ENCODE data around the gene TUNAR.

The TUNAR gene

DNA sequence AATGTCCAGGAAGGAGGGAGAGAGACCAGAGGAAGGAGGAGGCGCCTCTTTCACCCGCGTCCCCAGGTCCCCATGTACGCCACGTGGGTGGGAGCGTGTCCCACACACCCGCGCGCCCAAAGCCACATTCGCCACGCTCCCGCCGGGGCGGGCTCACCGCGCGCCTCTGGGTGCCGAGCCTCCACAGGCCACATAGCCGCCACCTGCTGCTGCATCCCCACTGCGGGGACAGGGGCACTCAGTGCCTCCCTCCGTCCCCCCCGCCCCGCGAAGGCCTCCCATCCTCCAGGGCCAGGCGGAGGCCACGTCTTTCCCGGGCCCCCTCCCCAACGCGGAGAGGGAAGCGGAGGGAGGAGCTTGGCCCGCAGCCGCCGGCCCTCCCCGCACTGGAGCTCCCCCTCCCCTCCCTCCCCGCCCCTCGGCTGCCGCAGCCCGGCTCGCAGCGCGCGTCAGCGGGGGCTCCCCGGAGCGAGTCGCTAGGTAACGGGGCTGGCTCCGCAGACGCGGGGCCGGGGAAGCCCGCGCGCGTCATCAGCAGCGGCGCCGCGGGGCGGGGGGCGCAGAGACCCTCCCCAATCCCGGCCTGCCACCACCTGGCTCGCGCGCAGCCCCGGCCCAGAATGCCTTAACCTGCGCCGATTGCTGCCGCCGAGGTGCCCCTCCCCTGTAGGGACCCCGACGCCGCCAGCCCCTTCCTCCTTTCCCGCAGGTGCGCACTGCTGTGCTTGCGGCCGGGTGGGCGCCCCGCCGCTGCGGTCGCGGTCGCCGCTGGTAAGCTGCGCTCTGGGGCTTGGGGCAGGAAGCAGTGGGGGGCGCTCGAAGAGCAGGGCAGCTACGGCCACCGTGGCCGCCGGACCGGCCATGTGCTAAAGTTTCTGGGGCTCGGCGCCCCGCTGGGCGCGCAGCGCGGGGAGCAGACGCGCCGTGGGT, 536 bp upstream of the TUNAR start:
- no peak for DNase-seq

DNA sequence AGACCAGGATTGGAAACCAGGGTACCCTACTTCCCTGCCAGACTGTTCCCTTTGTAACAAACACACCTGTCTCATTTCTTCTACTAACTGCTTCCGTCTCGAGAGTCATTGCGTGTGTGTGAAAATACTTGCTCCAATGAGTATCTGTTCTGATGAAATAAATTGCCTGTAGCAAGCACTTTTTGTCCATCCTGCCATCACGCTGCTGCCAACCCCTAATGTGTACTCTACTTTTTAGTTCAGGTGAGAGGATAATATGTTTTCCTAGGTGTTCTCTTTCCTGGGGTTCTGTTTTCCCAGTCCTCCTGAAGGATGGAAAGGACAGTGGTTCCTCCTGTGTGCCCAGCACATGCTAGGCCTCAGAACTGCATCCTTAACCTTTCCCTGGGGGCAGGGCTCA, 1.0 kb downstream of the TUNAR start:
- no peak for DNase-seq

DNA sequence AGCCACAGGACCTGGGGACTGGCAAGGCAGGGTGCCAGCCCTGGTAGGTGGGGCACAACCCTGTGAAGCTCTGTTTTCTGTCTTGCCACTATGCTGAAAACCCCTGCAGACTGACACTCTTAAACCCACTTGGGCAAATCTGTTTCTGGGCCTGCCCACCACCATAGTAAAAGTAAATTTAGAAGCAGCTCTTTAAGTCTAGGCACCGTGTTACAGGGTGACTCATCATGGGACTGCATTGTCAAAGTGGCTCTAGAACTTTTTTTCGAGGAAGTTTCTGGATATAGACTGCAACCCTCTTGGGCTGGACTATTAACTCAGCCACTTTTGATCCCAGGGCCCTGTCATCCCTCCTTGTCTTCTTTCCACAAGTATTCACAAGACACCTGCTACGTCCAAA, 7.7 kb downstream of the TUNAR start:
- no peak for DNase-seq

DNA sequence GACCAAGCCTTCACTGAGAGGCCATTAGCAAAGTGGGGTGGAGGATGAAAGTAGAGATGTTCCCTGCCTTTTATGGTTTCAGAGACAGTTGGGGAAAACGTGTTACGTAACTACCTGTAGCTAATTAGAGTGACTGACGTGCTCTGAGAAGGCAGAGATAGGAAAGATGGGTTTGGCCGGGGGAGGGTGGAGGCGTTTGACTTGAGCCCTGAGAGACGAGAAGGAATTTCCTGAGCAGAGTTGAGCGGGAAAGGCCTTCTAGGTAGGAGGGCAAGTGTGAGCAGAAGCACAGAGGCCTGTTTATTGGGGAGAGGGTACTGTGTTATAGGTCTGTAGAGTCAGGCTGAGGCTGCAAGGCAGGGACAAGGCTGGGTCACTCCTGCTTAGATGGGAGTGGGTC, 8.6 kb downstream of the TUNAR start:
- no peak for DNase-seq

DNA sequence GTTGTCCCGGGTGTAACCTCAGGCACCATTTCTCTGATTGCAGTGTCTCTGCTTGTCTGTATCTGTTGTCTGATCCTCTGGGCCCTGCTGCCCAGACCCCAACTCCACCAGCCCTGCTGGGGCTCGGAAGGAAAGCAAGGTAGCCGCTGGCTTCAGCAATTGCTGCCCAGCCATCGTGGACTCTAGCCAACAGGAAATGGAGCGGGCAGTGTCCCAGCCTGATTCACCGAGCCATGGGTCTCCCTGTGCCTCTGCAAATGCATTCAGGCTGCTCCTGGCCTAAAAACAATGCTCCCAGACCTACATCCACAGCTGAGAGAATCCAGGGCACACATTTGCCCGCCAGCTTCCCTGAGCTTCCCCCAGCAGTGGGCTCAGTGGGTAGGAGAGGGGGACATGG, 9.2 kb downstream of the TUNAR start:
- DNase-seq = no peak

DNA sequence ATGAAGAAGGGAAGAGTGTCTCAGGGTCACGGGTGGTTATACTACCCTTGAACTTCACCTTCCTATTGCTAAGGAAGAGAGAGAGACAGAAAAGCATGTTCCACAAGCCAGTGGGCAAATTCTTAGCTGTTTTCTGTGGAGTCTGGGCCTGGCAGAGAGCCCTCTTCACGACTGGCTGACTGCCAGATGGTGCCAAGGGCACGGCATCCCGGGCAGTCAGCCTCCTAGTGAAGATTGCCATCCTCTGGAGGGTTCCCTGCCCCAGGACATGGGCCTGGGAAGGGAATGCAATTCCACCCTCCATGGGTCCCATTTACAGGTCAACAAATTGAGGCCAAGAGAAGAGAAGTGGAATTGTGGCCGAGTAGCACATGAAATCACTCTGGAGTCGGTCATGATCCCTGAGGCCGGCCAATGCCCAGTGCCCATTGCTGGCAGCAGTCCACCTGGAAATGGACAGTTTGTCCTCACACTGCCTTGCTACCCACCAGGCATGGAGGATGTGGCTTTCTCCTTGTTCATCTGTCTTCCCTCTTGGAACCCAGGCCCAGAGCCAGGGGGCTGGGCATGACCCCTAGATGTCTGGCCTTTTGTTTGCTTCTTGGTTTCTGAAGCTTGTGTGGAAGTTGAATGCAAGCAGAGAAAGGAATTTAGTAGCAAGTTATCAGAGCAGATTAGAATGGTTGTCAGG, 9.9 kb downstream of the TUNAR start:
- no peak for DNase-seq

DNA sequence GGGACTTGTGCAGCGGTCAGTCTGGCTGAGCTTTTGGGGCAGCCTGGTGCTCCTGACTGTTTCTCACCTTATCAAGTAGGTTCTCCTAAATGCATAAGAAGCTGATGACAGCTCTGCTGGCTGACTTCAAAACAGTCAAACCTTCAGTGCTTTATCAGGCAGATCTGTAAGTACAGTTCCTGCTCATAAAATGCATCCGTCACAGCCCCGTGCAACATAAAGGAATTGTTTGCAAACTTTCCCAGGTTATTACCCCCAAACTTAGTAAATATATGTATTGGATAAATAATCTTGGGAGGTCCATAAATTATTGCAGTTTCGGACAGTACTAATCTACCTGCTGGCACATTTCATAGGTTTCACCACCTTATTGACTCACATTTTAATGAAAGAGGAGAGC, 10.7 kb downstream of the TUNAR start:
- DNase-seq = no peak

DNA sequence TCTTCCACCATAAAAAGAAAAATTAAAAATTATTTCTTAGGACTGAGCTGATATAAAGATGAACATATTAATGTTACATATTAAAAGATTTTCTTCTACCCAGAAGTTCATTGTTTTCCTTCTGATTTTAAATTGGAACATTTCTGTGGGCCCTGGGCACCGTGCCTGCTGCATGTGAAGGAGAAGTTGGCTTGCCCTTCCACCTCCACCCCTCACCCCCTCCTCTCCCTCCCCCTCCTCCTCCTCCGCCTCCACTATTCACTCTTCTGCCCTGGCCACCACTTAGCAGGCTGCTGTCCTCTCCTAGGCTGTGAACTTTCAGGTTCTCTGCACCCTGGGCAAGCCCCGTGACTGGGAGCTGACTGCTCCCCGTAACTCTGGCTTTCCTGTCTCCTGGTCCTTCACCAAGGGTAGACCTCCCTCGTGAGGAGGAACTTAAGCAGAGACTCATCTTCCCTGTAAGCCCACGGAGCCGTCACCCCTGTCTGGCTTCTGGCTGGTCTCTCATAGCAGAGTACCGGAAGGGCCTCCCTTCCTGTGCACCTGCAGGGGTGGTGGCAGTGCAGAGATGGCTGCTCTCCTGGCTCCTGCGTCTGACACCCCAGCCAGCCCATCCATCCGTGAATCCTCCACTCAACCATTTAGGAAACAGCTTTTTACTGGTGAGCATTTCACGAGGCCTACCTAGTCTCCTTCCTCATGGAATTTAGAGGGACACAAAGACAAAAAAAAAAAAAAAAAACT, 12.8 kb downstream of the TUNAR start:
- DNase-seq = no peak

DNA sequence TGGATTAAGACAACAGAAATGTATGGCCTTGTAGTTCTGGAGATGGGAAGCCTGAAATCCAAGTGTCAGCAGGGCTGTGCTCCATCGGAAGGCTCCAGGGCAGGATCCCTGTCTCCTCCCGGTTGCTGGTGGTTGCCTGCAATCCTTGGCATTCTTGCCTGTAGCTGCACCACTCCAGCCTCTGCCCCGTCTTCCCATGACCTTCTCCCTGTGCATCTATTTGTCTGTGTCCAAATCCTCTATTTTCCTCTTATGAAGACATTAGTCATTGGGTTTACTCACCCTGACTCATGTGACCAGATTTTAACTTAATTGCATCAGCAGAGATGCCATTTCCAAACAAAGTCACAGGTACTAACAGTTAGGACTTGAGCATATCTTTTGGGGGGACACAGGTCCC, 15.1 kb downstream of the TUNAR start:
- DNase-seq = no peak

DNA sequence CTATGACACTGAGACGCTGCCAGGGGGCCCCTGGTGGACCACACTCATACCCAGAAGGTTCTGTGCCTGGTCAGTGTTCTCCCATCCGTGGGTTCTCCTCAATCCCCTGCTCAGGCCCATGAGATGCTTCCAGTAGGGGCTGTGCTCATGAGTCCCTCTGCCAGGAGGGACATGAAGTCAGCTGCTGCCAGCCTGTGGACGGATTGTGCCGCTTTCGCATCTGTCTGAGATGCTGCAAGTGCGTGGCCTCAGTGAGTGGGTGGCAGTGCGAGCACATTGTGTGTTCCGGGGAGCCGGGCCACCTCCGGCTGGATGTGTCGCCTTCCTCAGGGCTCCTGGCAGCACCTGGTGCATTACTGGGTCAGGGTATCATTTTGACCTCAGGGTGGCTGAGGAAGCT, 15.5 kb downstream of the TUNAR start:
- DNase-seq = no peak

DNA sequence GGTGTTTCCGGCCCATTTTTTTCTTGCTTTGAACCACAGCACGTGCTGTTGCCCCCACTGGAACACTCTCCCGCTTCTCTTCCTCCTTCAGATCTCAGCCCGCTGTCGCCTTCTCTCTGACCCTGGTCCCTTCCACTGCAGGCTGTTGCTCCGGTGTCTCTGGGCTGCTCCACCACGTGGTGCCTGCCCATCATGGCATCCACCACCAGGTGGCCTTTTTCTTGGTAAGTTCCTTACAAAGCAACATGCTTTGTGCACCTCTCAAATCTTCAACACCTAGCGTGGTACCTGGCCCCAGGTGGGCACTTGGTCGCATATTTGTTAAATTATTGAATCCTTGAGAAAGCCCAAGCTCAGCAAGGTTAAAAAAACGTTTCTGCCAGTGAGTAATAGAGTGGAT, 19.1 kb downstream of the TUNAR start:
- DNase-seq = no peak

DNA sequence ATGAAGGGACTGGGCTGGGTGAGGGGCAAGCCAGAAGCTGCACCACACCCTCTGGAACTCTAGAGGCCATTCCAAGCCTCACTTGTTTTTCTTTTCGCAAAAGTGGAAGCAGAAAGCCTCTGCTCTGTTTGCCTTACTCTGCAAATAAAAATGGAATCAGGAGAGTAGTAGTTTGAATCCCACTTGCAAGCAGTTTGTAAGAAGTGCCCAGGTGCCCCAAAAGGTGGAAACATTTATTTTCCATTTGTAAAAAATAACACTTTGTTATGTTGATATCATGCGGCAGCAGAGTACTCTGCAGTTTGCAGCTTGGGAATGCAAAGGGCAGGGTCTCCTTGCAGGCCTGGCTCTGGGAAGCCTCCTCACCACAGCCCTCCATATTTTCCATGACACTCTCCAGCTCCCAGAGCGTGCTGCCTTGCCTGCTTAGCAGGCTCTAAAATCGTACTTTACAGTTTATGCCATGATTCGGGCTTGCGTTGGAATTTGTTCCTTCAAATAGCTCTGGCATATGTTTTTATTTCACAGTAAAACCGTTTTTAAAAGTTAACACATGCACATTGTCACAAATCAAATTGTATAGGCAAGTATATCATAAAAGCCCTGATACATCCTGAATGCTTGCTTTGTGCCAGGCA, 20.0 kb downstream of the TUNAR start:
- no peak for DNase-seq

DNA sequence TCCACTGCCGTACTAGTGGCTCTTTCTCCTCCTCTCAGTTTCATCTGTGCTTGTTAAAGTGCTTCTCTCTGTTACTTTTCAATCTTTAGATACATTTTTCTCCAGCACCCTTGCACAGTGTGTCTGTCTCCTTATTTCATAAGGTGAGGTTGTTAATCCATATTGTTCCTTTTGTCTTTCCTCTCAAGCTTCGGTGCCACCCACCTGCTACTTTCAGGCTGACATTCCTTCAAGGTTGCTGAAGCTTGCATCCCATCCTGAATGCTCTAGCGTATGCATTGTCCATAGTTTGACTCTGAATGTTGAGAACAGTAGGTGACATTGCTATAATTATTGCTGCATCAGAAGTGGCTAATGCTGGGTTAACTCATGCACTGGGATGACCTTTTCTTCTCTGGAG, 20.6 kb downstream of the TUNAR start:
- no peak for DNase-seq

DNA sequence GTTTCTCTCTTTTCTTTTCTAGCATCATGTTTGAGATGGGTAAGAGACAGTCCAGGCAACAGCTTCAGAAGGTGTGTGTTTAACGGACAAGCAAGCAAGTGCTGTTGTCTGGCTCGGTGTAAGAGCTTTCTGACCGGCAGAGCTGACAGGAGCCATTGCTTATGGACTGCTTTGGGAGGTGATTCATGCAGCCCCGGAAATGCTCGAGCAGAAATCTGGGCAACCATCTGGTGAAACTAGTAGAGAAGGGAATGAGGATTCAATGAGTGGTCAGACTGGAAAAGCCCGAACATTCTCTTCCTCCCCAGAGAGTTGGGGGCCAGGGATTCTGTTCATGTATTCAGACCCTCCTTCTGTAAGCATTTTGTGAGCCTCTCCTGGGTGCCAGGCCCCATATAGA, 24.4 kb downstream of the TUNAR start:
- DNase-seq = no peak

DNA sequence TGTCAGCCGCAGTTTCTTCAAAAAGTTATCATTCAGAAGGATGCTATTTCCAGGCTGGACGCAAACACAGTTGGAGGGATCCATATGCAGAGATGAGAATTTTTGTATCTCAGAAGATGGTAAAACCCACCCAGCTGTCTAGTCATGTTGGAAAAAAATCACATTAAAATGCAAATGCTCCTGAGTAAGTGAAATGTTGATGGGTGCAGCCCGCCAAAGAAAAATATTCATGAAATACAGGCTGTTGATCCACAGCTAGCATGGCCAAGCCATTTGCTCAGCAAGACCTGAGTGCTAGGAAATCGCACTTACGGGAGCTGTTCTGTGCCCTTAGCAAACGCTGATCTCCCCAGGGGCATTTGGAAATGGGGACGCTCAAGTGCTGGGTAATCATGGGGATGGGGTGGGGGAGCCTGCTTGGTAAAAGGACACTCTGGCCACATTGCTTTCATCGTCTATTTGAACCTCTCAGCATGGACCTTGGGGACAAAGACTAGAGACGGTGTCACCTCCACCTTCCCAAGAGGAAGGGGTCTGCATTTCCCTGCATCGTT, 25.7 kb downstream of the TUNAR start:
- DNase-seq = no peak

DNA sequence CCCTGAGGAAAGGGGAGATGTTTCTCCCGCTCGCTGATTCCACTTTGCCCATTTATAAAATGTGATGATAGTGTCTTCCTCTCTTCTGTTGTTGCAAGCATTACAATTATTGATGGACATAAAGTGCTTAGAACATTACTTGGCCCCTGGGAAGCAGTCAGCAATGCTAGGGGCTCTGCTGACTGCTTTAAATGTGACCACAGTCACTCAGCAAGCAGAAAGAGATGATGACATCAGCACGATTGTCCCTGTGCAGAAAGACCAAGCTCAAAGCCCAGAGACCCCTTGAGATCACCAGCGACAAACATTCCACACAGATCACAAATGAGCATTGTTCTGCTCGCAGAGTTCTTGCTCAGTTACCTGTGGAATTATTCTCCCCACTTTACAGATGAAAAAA, 26.5 kb downstream of the TUNAR start:
- no peak for DNase-seq

DNA sequence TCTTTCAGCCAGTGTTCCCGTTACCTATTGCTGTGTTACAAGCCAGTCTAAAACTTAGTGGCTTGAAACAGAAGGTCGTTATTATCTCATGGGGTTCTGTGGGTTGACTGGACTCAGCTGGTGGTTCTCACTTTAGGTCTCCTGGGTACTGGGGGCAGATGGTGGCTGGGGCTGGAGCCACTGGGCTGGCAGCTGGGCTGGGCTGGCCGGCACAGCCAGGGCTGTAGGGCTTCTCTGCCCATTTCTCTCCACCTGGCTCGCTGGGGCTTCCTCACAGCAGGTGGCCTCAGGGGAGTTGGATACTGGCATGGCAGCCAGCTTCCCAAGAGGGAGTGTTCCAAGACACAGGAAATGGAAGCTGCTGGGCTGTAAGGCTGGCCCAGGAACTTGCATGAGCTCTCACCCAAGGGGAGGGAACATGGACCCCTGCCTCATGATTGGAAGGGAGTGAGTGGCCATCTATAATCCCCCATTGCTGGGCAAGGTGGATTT, 27.0 kb downstream of the TUNAR start:
- DNase-seq = no peak

DNA sequence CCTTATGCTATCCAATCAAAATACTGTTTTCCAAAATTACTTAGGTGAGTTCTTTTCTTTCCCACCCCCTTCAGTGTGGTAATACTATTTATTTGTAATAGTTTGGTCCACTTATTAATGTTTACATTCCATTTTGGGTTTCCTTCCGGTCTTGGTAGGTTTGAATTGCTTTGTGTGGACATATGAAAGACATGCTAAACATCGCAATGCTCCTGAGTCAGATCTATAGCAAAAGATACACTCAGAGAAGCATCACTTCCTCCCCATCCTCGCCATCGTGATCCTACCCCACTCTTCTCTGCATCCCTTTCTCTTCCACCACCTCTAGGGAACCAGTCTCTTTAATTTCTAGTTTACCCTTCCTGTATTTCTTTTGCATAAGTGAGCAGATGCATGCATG, 30.0 kb downstream of the TUNAR start:
- DNase-seq = no peak

DNA sequence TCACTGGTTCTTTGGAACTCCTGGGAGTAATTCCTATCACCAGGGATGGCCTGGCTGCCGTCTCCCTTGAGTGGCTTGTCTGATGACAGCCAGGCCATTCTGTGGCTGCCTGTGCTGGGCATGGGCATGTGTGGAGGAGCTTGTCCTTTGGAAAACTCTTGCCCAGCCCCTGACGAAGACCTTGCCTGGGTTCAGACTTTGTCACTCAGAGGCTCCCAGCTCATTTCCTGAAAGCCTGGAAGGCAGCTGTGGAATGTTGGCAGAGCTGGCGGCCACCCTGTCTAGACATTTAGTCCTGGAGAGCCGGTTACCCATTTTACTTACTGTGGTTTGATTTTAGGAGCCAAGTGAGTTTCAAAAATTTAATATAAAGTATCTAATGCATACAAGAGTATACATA, 34.0 kb downstream of the TUNAR start:
- DNase-seq = no peak

DNA sequence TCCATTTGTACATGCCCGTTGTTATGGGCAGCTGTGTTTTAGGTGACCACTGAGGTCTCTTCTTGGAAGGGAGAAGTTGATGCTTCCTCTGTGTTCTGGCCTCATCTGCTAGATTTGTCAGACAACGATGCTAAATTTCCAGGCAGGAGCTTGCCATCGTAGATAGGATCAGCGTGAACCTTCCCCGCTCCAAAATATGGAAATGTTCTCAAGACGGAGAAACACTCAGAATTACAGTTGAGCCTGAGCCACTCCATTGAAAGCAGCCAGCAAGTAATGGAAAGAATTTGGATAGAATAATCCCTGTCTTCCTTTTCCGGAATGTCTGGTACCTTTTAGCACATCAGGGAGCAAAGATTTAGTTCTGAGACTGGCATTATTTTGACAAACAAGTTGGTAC, 34.8 kb downstream of the TUNAR start:
- DNase-seq = no peak

DNA sequence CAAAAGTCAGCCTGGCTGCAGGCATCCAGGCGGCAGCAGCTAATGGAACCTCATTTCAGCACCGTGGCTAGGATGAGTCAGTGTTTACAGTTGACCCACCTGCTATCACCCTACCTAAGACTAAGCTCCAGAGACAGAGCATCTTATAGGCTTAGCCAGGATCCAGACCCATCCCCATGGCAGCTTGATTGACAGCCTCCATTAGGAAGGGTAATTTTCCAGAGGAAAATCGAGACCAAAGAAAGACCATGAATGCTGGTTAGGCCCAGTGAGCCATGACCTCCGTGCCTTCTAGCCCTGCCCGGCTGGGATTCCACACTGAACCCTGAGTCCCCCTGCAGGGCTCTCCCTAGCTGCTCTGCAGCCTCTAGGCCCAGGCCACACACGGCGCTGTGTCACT, 38.7 kb downstream of the TUNAR start:
- DNase-seq = no peak

DNA sequence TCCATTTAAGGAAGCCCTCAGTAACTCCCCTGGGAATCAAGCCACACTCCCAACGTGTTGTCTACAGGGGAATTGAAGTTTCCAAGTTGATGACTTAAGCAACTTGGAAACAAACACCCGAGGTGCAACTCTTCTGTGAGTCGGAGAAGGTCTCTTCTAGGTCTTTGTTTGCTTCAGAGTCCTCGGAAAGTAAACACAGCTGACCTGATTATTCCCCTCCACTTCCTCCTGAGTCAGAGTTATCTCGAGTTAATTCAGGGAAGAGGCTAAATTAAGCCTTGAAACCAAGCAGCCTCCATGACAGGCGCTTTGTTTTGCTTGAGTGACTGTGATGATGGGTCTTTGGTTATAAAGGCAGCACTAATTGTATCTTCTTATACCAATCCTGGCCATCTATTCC, 41.8 kb downstream of the TUNAR start:
- no peak for DNase-seq
